HCEC 1CT (cell line): ENCODE data around the gene MALT1.
A peak's percentile ranks its signal among the peaks of the same experiment; 100 is the strongest.
"Not testable (repeated sequence)": the region's sequence is repeated elsewhere in the genome, so short reads cannot be mapped to it uniquely, and the experiment has no call there.

Experiments
- DNase-seq: peaks from one replicate; pipeline ENCODE4 v3.0.0-alpha.2; 2017

MALT1 gene

GRCh38 chr18:58671111-58671631, at the start of gene MALT1:
Gene MALT1 (plus strand): TSS chr18:58671465. CDS start chr18:58671644, 179 bp downstream.
- peak; percentile 91 for DNase-seq

GRCh38 chr18:58624011-58624410, 47.3 kb upstream of the MALT1 start:
- DNase-seq = no peak

GRCh38 chr18:58625839-58626238, 45.4 kb upstream of the MALT1 start:
- DNase-seq = no peak

GRCh38 chr18:58630071-58630470, 41.2 kb upstream of the MALT1 start:
- DNase-seq = no peak

GRCh38 chr18:58631301-58631700, 40.0 kb upstream of the MALT1 start:
- no peak for DNase-seq

GRCh38 chr18:58632552-58632951, 38.7 kb upstream of the MALT1 start:
- DNase-seq = no peak

GRCh38 chr18:58633874-58634273, 37.4 kb upstream of the MALT1 start:
- no peak for DNase-seq

GRCh38 chr18:58635891-58636290, 35.4 kb upstream of the MALT1 start:
- peak; percentile 69 for DNase-seq

GRCh38 chr18:58637197-58637596, 34.1 kb upstream of the MALT1 start:
- no peak for DNase-seq

GRCh38 chr18:58637946-58638345, 33.3 kb upstream of the MALT1 start:
- DNase-seq = no peak

GRCh38 chr18:58638441-58638840, 32.8 kb upstream of the MALT1 start:
- no peak for DNase-seq

- DNase-seq = no peak
These were observed 32.0 kb upstream of the MALT1 start for GRCh38 chr18:58639237-58639636.

GRCh38 chr18:58639751-58640427, 31.4 kb upstream of the MALT1 start:
- DNase-seq = peak; percentile 87

- DNase-seq = no peak
These were observed 30.8 kb upstream of the MALT1 start for GRCh38 chr18:58640428-58640805.

- no peak for DNase-seq
These were observed 30.2 kb upstream of the MALT1 start for GRCh38 chr18:58640891-58641610.

- DNase-seq = not testable (repeated sequence)
These were observed 27.7 kb upstream of the MALT1 start for GRCh38 chr18:58643557-58643956.

- peak; percentile 44 for DNase-seq
These were observed 25.9 kb upstream of the MALT1 start for GRCh38 chr18:58645398-58645797.

GRCh38 chr18:58646334-58646862, 24.9 kb upstream of the MALT1 start:
- no peak for DNase-seq

GRCh38 chr18:58649966-58650816, 21.1 kb upstream of the MALT1 start:
- no peak for DNase-seq

GRCh38 chr18:58650830-58651229, 20.4 kb upstream of the MALT1 start:
- DNase-seq = not testable (repeated sequence)

- not testable (repeated sequence) for DNase-seq
These were observed 18.0 kb upstream of the MALT1 start for GRCh38 chr18:58653144-58653722.

GRCh38 chr18:58653814-58654509, 17.3 kb upstream of the MALT1 start:
- DNase-seq = no peak
